GF-D8 (cell line): ENCODE measurements around the gene ZCCHC14.

Experiments used
- DNase-seq: peaks from one replicate; lab custom pipeline; 2025; lab: John Stamatoyannopoulos, UW

The ZCCHC14 gene

DNA sequence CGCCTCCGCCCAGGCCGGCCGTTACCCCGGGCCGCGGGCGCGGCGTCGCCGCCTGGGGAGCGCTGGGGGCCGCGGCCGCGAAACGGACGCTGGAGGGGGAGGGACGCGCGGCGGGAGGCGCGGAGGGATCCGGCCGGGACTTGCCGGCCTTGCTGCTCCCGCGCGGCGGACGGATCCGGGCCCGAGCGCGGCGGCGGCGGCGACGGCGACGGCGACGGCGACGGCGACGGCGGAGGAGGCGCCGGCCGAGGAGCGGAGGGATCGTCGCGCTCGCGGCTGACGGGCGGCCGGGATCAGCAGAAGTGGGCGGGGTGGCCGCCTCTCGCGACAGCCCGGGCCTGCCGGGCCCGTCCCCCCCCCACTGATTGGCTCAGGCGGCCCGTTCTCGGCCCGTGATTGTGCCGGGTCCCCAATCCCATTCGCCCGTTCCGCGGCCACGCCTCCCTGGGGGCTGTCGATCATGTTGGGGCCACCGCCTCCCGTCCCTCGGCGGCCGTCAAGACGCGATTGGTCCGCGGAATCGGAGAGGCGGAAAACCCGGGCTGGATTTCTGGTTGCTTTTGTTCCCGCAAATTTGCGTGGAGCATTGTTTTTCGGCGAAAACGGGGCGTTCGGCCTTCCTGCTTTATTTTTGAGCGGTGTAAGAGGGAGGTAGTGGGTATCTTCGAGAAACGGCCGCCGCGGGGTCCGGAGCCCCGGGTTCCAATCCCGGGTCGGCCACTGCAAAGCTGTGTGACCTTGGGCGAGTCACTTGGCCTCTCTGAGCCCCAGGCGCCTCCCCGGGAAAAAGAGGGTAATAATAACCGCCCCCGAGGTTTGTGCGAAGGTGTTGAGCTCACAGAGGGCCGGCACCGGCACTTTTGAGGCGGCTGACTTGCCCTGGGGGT lies at the start of gene ZCCHC14:
Gene ZCCHC14, minus strand, starts transcription at position 304 of the 887 bp plus-strand sequence. CDS start 786 bp downstream, outside the sequence.
- peak; percentile 85 for DNase-seq

DNA sequence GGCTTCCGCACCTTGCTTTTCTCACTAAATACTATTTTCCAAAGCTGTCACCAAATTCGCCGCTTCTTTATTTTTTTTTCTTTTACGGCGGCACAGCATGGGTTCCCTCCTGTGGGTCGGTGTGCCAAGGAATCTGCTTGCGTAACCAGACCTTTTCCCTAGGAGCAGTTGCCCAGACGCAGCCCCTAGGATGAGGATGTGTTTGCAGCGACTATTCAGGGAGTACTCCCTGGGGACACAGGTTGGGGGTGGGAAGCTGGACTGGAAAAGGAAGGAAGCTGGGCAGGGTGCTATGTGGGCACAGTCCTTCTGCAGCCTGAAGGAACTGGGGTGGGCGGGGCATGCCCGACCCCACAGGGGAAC lies 49.0 kb upstream of the ZCCHC14 start:
- no peak for DNase-seq

DNA sequence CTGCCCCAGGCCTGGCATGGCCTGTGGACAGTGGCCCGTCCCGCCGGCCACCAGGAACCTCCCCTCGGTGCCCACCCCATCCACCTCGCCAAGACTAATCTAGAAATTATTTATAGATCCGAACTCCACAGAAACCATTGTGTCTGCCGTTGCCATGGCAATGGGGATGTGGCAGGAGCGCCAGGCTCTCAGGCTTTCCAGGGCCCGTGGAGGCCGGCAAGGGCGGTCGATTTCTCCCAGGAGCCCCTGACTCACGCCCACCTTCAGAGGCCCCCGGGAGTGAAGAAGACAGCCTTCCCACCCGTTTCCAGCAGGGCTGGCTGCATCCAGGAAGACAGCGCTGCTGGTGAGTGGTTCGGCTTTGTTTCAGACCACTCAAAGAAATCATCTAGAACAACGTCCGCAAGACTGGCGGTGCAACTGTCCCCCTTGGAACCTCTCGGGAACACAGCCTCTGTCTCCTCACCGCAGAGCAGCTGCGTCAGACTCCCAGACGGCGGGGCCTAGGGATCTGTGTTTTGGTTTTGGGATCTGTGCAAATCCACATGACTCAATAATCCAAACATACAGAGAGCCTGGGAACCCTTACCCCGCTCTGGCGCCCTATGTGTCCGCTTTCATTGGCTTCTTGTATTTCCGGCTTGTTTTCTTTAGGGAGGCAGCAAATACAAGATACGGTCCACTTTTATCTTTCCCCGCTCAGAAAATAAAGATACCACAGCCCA lies 48.5 kb upstream of the ZCCHC14 start:
- DNase-seq: no peak

DNA sequence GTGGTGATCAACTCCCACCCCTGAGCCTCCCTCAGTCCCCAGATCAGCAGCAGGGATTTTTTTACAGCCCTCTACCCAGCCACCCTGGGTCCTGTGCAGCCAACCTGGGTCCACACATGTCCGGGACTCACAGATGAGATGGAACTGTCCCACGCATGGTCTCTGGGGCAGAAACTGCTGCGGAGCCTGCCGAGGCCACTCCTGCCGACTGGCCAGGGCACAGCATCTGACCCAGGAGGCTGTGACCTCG lies 48.0 kb upstream of the ZCCHC14 start:
- no peak for DNase-seq

DNA sequence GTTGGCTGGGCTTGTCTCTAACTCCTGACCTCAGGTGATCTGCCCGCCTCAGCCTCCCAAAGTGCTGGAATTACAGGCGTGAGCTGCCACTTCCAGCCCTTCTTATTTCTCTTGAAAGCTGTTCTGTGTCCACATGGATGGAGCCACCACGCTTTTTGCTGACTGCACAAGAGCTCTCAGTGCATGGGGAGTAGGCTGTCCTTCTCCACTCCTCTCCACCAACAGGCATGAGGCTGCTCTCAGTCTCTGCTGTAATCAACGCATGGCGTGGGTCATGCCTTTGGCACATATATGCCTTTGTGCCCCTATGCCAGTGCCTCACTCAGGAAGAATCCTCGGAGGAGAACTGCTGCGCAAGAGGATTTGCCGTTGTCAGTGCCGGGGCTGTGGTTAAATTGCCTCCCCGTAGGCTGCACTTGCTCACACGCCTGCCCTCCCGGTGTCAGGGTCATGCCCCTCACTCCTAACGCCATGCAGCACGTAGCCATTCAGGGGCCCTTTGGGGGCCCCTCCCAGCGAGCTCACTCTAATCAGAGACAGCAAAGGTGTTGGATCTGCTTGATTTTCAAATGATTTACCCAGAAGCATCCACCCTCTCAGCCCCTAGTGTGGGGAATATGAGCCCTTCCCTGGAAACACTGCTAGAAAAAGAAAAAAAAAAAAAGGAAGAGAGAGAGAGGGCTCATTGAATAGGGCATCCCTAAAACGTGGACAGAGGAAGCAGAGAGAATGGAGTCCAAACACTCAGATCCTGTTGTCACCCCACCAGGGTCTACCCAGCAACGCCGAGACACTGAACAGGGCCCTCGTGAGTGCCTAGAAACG lies 47.5 kb upstream of the ZCCHC14 start:
- DNase-seq: no peak

DNA sequence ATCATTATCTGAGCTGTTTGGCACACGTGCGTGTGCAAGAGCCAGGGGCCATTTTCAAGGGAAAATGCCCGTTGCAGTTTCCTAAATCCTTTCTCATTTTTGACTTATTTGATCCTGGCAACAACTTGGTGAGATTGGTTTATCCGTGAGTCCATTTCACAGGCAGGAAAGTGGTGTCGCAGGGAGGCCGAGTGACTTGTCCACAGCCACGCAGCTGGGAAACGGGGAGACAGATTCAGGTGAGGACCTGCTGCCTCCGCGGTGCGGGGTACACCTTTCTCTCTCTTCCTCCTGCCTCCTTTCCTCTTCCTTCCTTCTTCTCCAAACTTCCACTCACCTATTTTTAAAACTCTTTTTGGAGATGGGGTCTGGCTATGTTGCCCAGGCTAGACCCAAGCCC lies 46.3 kb upstream of the ZCCHC14 start:
- no peak for DNase-seq

DNA sequence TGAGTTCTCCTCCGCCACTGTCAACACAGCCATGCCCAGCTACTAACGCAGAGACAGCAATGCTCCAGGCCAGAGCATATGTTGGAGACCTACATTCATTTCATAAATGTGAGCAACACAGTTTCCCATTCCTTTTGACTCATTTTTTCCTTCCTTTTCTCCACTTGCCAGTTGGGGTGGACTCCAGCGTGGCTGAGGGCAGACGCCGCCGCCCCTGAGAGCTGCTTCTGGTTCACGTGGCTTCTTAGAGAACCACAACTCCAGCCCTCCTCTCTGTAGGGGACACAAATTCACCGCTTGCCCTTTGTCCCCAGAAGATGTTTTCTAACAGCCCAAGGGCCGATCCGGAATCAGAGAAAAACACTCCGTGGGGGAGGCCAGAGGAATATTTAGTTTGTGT lies 45.8 kb upstream of the ZCCHC14 start:
- no peak for DNase-seq

DNA sequence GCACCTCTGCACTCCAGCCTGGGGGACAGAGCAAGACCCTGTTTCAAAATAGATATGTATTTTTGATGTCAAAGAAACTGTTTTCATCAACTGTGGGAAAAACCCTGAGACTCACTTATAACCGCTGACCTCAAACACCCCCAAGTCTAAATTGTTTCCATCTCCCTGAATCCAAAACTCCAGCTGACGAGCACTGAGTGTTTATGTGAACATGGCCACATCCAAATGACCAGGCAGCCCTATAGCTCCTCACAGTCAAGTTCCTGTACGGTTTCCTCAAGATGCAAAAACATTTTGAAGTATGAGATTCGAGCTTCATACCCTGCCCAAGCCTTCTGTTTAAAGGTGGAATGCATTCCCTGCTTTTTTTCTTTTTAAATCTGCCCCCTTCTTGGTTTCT lies 45.3 kb upstream of the ZCCHC14 start:
- DNase-seq: no peak

DNA sequence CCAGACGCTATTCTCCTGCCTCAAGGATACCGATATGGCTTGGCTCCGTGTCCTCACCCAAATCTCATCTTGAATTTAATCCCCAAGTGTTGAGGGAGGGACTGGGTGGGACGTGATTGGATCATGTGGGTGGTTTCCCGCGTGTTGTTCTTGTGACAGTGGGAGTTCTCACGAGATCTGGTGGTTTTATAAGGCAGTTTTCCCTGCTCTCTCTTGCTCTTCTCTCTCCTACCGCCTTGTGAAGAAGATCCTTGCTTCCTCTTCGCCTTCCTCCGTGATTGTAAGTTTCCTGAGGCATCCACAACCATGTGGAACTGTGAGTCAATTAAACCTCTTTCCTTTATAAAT lies 43.9 kb upstream of the ZCCHC14 start:
- DNase-seq: no peak

DNA sequence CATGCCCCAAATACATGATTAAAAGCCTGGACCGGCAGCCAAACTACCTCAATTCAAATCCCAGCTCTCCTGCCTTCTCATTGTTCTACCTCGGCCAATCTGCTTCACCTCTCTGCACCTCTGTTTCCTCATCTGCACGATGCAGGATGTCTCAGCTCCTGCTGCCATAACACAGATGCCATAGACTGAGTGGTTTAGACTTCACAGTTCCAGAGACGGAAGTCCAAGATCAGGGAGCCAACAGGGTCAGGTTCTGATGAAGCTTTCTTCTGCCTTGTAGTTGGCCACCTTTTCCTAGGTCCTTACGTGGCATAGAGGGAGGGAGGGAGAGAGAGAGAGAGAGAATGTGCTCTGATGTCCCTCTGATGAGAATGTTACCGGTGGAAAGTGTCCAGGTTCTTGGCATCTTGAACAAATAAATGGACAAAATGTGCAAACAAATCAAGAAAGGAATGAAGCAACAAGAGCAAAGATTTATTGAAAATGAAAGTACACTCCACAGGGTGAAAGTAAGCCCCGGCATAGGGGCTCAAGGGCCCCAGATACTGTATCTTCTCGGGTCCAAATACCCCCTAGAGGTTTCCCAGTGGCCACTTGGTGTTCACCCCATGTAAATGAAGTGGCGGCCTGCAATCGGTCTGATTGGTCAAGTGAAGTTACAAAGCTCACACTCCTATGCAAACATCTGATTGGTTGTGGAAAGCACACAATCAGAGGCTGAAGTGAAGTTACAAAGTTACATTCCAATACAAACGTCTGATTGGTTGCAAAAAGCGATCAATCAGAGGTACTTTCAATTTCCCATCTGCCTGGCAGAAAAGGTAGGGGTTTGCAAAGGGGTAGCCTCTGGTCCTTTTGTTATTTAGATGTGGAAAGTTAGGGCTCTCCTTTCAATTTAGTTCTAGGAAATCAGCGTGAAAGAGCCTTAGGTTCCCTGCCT lies 43.3 kb upstream of the ZCCHC14 start:
- DNase-seq: no peak

DNA sequence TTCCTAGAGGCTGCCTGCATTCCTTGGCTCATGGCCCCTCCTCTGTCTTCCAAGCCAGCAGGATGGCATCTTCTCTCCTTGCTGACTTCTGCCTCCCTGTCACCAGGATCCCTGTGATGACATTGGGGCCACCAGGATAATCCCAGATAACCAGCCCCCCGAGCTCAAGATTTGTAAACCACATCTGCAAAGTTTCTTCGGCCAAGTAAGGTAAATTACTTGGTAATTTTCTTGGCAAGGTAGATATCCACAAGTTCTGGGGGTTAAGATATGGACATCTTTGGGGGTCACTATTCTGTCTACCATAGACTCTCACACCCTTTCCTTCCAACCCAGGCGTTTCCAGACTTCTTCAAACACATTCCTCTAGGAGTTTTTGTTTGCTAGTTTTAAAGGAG lies 42.6 kb upstream of the ZCCHC14 start:
- DNase-seq: no peak

DNA sequence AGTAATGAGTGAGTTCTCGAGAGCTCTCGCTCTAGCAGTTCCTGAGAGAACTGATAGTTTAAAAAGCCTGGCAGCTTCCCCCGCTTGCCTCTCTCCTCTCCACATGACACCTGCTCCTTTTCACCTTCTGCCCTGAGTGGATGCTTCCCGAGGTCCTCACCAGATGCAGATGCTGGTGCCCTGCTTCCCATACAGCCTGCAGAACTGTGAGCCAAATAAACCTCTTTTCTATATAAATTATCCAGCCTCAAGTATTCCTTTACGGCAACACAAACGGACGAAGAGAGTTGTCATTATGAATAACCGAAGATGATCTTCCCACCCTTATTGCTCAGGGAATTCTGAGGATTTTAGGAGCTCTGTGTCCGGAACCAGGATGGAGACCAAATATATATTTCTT lies 41.9 kb upstream of the ZCCHC14 start:
- DNase-seq: no peak

DNA sequence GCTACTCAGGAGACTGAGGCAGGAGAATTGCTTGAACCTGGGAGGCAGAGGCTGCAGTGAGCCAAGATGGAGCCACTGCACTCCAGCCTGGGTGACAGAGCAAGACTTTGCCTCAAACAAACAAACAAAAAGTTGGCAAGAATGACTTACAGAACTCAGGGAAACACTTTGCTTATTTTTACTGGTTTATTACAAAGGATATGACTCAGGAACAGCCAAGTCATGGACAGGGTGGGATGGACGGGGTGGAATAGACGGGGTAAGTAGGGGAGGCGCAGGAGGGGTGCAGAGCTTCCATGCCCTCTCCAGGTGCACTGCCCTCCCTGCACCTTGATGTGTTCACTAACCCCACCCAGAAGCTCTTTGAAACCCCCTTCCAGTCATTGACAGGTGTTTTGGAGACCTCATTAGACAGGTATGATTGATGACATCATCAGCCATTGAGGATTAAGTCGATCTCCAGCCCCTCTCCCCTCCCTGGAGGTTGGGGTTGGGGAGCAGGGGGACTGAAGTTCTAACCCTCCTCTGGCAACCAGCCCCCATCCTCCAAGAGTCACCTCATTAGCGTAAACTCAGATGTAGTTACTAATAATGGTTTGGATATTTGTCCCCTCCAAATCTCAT lies 41.3 kb upstream of the ZCCHC14 start:
- DNase-seq: no peak

DNA sequence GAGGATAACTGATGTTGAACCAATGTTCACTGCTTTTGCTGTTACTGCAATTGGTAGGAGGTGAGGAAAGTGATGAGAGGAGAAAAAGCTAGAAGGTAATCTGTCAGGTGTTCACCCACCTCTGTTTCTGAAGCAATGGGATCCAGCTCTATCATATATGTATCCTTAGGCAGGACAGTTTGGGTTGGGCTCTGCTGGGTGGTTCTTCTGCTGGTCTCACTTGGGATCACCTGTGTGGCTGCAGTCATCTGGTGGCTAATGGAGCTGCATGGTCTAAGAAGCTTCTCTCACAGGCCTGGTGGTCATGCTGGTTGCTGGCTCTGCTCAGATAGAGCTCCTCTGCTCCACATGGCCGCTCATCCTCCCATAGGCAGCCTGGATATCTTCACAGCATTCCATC lies 40.2 kb upstream of the ZCCHC14 start:
- DNase-seq: no peak

DNA sequence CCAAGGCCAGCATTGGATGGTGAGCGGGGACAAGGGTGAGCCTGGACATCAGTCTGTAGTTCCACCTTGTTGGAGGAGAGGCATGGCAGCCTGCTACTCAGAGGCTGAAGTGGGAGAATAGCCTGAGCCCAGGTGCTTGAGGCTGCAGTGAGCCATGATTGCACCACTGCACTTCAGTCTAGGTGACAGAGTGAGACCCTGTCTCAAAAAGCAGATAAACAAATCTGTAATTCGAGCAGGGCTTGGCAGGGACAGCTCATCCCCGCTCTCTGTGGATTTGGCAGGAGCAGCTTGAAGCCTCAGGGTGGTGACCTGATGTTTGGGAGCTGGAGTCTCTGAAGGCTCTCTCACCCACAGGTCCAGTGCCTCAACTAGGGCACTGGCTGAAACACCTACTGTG lies 38.6 kb upstream of the ZCCHC14 start:
- DNase-seq: no peak

DNA sequence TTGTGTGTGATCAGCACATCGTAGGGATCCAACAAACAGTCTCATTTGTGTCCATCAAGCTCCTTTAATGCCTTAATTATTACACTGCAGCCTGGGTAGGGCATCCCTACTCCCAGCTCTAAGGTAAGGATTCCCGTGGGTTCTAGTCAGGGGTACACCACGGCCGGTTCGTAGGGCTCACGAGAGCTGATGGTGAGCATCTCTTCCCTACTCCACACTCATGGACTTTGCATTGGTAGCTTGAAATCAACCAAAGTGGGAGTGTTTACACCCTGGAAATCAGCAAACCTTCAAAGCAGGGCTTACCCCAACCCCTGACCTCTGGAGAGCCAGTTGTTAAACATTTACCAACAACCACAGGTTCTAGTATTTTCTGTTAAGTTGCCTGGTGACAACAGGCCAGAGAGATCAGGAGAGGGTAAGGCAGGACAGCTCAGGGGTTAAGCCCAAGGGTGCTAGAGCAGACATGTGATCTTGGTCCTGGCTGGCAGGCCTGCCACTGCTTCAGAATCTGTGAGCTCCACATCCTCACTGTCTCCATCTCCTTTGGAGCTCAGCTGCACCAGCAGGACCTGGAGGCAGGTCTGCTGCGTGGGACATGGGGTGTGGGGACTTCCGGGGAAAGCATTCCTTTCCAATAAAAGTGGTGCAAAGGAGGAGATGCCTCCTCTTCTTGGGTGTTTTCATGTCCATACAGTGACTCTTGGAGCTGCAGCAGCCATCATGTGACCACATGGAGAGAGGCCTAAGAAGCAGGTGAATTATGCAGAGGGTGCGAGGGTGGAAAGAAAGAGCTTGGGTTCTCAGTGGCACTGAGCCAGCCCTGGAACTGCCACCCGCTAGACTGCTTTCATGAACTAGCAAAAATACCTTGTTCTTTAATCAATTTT lies 36.1 kb upstream of the ZCCHC14 start:
- DNase-seq: no peak

DNA sequence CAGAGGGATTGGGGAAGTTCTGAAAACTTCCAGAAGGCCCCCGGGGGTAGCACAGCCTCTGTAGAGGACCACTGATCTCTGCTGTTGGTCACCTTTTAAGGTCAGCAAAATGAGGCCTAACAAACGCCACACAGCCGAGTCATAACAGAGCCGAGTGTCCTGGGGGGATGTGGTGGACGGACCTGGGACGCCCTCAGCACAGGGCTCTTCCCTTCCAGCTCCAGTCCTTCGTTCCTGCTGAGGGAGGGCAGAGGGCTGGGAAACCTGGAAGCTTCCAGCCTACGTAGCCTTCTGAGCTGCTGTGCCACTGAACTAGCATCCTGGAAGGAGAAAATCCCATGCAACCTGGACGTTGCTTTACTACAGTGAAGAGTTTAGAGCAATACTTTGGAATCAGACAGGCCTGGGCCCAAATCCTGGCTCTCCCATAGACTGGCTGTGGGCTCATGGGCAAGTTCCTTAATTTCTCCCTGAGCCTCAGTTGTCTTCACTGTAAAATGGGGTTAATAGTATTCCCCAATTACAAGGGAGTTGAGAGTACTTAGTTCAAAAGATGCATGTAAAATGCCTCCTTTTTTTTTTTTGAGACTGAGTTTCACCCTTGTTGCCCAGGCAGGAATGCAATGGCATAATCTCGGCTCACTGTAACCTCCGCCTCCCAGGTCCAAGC lies 34.4 kb upstream of the ZCCHC14 start:
- no peak for DNase-seq

DNA sequence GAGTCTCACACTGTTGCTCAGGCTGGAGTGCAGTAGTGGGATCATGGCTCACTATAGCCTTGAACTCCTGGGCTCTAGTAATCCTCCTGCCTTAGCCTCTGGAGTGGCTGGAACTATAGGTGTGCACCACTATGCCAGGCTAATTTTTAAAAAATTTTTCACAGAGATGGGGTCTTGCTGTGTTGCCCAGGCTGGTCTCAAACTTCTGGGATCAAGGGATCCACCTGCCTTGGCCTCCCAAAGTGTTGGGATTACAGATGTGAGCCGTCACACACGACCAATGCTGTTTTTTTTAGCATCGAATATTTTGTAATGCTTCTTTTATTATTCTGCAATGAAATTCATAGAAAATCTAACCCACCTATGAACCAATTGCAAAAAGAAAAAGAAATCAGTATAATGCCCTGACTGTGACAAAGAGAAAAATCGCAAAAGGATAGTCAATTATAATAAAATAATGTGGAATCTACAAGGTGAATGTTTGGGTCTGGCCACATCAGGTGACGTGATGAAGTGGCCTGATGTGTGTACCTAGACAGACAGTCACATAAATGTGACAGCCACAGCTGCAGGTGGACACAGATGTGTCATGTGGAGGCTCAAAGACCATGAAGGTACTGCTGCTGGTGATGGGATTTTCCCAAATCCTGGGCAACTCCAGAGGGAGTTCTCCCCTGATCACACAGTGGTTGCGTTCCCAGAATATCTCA lies 33.6 kb upstream of the ZCCHC14 start:
- no peak for DNase-seq

DNA sequence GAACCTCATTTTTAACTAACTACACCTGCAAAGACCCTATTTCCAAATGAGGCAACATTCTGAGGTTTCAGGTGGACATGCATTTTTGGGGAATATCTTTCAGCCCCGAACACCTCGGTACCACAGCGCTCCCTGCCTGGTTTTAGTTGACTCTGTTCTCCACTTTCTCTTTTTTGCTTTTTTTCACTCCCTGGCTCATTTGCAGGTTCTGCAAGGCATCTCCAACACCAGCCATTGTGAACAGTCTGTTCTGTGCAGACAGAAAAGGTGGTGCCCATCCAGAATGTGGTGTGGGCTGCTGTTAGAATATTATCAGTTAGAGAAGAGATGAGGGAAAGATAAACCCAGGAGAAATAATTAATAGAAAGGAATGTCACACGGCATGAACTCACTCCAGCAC lies 32.5 kb upstream of the ZCCHC14 start:
- no peak for DNase-seq
